ENCODE measurements around the gene DBF4B.
A peak's percentile ranks its signal among the peaks of the same experiment; 100 is the strongest.
"Not testable (repeated sequence)": the region's sequence is repeated elsewhere in the genome, so short reads cannot be mapped to it uniquely, and the experiment has no call there.

Gene DBF4B, protein sequence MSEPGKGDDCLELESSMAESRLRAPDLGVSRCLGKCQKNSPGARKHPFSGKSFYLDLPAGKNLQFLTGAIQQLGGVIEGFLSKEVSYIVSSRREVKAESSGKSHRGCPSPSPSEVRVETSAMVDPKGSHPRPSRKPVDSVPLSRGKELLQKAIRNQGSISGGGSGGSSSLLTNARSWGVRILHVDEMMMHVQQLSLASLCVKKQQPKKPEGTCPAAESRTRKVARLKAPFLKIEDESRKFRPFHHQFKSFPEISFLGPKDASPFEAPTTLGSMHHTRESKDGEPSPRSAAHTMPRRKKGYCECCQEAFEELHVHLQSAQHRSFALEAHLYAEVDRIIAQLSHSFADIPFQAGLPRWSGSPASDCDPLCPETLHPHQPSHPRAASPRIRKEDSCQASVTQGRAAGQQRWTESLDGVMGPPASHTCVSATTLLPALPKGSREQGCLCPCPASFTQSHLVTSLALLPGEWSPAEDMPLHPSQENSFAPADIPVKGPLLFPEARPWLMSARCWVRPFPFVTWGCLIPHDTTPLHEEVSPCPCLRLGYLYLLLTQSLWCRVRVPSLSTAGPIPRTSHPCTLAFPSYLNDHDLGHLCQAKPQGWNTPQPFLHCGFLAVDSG

DNA sequence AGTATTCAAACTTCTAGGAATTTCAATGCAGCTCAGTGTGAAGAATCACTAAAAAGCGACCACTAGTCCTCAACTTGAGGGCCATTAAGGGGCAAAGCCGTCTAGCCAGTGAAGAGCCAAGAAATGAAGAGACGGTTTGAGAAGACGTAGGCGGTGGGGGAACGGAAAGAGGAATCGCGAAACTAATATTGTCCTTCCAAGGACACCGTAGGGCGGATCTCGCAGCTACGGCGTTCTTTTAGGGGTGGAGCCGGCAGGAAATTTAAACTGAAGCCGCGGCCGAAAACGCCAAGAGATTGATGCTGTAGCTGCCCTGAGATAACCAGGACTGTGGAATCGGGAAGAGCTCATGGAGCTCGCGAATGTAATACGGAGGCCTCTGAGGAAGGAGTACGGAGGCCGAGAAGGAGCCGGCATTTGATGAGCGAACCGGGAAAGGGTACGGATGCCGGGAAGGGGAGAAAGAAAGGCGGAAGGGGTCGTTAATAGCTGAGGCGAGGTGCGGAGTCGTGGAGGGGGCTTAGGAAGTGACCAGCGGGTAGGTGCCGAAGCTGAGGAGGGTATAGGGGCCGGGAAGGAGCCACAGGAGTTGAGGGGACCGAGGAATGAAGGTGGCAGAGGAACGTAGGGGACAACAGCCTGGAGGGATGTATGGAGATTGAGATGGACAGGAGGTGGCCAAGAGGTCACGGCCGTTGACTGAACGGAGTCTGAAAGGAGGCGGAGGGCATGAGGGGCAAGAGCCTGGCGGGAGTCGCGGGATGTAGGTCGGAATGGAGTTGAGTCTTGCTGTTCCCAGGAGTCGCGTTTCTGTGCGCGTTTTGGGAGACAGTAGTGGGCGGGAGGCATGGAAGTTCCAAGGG lies at the start of gene DBF4B:
Gene DBF4B, plus strand, starts transcription at position 265 of the 863 bp plus-strand sequence. Its CDS starts 156 bp downstream, at position 421.
- peak; percentile 42 to 55 (median 48) for DNase-seq (ENCODE audit: low read depth in 2 of 3, low spot score in 2 of 3)

DNA sequence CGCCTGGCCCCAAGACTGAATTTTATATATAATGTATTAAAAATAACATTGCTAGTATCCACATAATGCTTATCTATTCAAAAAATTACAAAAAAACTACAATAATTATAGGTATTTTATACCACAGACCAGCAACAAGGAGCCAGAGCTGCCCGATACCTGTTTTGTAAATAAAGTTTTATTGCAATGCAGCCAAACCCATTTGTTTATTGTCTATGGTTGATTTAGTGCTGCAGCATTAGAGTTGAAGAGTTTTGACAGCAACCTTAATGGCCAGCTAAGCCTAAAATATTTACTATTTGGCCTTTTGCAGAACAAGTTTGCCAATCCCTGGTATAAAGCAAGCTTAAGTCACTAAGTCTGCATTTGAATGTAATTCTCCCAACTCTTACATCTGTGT lies 46.6 kb upstream of the DBF4B start:
- no peak for DNase-seq (ENCODE audit: low read depth in 2 of 3, low spot score in 2 of 3)

DNA sequence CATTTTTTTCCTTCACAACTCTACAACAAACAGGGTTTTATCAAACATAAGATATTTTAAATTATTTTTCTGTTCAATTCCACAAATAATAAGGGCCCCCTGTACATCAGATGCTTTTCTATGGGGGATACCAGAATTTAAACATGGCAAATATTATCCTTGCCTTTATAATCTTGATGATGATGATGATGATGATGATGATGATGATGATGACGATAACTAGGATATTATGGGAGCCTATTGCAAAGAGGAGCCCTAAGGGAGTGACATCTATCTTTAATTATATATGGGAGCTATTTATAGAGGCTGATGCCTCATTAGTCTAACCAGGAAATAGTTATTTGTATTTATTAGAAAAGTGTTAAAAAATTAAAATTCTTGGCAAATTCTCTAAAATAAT lies 45.4 kb upstream of the DBF4B start:
- DNase-seq (ENCODE audit: low read depth in 2 of 3, low spot score in 2 of 3), result no peak

DNA sequence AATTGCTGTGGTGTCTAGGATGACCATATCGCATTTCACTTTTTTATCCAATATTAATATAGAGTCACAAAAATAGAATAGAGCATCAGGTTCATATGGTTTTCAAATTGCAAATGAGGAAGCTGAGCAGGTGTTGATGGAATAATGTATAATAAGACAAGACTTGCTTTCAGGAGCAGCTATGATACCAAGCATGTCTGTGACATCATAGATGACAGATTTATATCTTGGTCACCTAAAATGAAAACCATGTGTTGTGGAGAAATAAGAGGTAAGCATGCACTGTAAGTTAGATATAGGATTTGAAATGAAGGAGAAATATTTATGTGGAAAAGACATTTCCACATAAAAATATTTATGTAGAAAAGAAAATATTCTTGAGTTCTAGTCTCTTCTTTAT lies 43.6 kb upstream of the DBF4B start:
- DNase-seq (ENCODE audit: low read depth in 2 of 3, low spot score in 2 of 3), result no peak

DNA sequence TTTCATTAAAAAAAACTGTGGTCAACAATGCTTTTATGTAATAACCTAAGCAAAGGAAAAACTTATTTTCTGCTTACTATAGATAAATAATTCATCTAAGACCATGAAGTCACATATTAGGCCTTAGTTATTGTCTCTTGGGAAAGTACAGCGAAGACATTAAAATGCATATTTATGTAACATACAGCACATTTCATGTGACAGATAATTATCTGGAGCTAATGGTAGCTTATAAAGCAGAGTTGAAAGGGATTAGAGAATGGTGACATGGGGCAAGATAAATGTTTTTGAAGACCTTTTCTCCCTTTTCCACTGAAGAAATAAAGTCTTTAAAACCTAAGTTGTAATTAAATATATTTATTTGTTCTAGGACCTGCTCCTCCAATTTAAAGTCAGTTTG lies 42.5 kb upstream of the DBF4B start:
- no peak for DNase-seq (ENCODE audit: low read depth in 2 of 3, low spot score in 2 of 3)

DNA sequence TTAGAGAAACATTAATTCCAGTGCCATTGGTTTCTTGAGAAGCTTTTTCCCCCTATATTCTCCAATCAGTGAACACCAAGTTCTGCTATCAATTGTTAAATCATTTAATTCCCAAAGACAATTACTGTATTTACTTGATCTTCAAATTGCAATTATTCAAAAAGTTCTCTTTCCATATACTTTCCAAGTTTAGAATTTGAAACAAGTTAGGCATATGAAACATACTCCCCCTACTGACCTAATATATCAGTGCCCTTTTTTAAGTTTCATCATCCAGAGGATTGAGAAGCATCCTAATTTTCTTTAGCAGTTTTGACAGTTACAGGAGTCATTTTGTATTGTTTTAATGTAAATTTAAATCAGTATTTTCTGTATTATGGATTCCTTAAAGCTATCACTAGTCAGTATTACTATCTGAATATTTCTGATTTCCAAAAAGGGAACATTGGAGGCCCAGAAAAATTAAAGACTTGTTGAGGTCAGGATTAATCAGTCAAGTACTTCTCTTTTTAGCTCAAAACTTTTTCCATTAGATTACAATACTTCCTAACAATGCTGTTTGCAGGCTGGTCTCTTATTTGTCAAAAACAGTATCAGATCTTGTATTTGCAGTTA lies 35.9 kb upstream of the DBF4B start:
- DNase-seq (ENCODE audit: low read depth in 2 of 3, low spot score in 2 of 3), result no peak

DNA sequence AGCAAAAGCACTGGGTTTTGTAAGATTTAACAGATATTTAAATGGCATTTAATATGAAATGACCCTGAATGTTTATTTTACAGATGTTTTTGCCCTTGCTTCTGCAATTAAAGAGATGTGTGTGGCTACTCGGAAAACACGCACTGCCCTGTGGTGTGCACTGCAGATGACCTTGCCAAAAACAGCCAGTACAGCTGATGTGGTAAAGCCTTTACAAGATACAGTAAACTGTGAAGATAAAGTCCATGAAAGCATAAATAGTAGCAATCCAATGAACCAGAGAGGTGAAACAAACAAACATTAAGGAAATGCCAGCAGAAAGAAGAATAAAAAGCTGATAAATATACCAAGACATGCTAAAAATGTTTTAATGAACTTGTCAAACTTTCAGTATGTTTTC lies 34.6 kb upstream of the DBF4B start:
- no peak for DNase-seq (ENCODE audit: low read depth in 2 of 3, low spot score in 2 of 3)

DNA sequence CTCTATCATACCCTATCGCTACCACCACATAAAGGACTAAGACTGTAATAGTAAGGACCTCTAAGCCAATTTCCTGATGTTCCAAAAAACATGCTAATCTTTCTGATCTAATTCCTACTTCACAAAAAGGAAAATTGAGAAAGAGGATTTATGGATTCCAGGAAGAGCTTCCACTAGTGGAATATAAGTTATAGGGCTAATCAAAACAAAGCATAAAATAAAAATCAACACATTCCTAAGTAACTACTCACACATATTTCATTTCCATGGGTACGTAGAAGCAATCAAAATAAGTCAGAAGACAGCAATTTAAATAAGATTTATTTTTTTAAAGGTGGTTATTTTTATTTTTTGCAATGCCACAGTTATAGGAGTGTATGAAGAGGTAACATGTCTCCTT lies 31.3 kb upstream of the DBF4B start:
- DNase-seq (ENCODE audit: low read depth in 2 of 3, low spot score in 2 of 3), result no peak

DNA sequence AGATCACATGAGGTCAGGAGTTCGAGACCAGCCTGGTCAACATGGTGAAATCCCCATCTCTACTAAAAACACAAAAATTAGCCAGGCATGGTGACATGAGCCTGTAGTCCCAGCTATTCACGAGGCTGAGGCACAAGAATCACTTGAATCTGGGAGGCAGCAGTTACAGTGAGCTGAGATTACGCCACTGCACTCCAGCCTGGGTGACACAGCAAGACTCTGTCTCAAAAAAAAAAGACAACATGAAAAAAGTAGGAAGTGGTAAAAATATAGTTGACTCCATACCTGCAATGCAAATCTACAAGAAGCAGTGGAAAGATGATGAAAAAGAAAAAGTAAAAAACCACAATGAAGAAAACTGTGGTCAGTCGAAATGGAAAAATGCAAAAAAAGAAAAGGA lies 25.2 kb upstream of the DBF4B start:
- not testable (repeated sequence) for DNase-seq (ENCODE audit: low read depth in 2 of 3, low spot score in 2 of 3)

DNA sequence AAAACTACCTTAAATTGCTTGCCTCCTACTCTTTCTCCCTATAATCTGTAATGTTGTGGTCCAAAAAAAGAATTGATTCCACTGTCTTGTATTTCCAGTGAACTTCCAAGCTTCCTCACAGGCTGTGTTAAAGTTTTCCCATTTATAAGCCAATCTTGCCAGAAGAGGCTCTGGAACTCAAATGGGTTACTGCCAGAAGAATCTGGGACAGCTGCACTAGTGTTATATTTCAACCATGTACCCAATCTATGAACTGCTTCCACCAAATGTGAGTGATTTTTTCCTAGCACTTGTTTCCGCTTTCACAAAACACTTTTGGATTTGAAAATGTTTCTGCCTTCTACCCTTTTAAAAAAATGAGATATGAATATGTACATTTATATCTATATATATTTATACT lies 20.7 kb upstream of the DBF4B start:
- DNase-seq (ENCODE audit: low read depth in 2 of 3, low spot score in 2 of 3), result no peak

DNA sequence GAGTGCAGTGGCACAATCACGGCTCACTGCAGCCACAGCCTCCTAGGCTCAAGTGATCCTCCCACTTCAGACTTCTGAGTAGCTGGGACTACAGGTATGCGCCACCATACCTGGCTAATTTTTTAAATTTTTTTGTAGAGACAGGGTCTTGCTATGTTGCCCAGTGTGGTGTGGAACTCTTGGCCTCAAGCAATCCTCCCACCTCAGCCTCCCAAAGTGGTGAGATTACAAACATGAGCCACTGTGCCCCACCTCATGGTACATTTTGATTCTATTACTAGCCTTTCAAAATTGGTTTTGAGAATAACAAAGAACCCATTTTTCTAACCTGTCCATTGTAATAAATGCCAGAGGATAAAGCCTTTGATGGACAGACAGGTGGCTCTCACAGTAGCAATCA lies 20.3 kb upstream of the DBF4B start:
- no peak for DNase-seq (ENCODE audit: low read depth in 2 of 3, low spot score in 2 of 3)

DNA sequence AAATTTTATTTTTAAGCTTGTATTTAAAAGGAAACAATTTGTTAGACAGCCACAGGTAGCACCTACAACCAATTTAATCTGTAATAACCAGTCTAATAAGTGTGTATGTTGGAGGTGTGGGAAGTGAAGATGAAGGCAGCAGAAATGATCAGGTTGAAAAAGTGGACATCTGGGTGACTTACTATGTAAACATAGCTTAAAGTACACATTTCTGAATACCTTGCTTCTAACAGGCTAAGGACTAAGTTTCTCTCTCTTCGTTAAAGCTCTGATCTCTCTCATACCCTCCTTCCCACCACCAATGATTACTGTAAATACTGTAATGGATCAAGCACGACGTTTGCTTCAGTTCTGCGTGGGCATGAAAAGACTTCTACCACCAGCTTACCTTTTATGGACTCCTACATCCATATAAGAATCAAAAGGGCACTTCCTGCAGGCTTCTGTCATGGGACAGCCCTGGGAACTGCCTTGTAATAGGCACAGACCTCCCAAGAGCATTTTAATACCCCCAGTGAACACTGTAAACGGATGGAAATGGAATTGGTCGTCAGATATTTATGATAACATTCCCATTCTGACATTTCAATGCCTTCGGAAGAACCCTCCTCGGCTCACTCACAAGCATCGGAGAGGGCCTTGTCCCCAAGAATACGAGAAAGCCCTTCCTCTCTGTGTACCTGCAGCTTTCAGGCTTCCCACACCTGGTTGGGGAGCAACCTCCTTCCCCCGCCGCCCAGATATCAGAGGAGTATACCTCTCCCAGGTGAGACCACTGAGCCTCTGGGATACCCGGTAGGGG lies 19.6 kb upstream of the DBF4B start:
- DNase-seq (ENCODE audit: low read depth in 2 of 3, low spot score in 2 of 3), result peak in 1 of 3 experiments; percentile 10

DNA sequence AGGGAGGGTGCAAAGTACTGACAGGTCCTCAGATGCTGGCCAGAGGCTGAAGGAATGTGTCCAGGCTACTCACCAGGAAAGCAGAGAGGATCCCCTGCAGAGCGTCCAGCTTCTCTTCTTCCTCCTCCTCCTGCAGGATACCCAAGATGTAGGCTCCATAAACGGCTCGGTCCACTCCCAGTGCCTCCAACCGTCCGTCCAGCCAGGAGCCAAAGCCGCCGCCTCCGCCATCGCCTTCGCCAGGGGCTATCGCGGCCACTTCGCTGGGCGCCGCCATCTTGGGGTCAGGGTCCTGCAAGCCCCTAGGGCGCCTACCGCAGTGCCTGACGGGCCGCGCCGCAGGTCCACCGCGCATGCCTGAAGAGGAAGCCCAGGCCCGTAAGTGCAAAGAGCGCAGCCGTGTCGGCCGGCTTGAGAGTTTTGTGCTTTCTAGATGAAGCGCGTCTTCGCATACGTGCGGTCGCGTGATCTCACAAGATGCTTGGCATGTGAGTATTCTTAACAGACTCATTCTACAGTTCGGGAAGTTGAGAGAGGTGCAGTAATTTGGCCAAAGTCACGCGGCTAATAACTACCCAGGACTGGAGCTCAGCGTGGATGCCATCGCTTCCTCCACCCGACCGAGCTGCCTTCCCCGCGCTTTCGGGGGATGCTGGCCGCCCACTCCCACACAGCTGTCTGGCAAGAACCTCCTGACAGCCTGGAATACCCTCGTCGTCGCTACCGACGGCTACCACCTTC lies 18.8 kb upstream of the DBF4B start, which contains the start of gene CCDC43:
Gene CCDC43, minus strand, starts transcription at position 300 of the 741 bp plus-strand sequence. Its CDS starts 23 bp downstream, at position 277.
- DNase-seq (ENCODE audit: low read depth in 2 of 3, low spot score in 2 of 3), result peak; percentile 79 to 82 (median 82)

DNA sequence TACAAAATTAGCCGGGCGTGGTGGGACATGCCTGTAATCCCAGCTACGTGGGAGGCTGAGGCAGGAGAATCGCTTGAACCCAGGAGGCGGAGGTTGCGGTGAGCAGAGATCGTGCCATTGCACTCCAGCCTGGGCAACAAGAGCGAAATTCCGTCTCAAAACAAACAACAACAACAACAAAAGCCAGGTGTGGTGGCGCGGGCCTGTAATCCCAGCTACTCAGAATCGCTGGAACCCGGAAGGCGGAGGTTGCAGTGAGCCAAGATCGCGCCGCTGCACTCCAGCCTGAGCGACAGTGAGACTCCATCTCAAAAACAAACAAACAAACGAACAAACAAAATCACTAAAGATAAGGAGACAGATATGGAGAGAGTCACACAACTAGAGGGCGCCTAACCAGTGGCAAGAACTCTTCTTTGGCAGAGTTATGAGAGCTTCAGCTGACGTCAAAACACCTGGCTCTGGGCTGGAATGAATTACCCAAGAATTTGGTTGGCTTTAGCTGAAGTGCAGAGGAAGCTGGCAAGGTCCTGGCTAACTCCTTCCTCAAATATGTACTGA lies 17.6 kb upstream of the DBF4B start:
- not testable (repeated sequence) for DNase-seq (ENCODE audit: low read depth in 2 of 3, low spot score in 2 of 3)

DNA sequence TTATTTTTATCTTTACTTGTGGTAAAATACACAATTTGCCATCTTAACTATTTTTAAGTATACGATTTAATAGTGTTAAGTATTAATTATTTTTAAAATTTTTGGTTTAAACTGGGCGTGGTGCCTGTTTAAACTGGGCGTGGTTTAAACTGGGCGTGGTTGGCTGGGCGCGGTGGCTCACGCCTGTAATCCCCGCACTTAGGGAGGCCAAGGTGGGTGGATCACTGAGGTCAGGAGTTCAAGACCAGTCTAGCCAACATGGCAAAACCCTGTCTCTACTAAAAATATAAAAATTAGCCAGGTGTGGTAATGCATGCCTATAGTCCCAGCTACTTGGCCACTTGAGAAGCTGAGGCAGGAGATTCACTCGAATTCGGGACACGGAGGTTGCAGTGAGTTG lies 14.9 kb upstream of the DBF4B start:
- no peak for DNase-seq (ENCODE audit: low read depth in 2 of 3, low spot score in 2 of 3)

DNA sequence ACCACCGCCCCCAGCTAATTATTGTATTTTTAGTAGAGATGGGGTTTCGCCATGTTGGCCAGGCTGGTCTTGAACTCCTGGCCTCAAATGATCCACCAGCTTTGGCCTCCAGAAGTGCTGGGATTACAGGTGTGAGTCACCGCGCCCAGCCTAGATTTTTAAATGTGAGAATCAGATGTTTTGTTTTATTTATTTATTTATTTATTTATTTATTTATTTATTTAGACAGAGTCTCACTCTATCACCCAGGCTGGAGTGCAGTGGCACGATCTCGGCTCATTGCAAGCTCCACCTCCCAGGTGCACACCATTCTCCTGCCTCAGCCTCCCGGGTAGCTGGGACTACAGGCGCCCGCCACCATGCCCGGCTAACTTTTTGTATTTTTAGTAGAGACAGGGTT lies 8.2 kb upstream of the DBF4B start:
- not testable (repeated sequence) for DNase-seq (ENCODE audit: low read depth in 2 of 3, low spot score in 2 of 3)

DNA sequence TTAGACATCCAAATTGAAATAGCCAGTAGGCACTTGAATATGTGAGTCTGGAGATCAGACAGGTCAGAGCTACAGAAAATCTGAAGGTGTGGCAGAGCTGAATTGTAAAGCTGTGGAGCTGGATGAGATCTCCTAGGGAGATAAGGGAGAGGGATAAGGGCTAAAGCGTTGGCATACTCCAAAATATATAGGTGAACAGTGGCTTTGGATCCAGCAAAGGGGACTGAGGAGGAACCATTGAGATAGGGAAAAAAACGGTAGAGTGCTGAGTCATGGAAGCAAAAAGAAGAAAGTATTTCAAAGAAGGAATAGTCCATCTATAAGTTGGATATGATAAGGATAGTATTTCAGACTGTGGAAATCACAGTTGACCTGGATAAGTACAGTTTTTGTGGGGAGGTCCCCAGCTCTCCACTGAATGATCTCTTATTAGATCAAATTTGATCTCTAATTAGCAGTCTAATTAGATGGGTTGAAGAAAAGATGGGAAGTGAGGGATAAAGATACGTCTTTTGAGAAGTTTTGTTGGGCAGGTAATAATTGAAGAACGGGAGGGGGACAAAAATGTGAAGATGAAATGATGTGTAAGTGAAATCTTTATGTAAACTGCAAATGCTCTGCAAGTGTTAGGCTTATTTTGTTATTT lies 587 bp upstream of the DBF4B start:
- DNase-seq (ENCODE audit: low read depth in 2 of 3, low spot score in 2 of 3), result no peak

DNA sequence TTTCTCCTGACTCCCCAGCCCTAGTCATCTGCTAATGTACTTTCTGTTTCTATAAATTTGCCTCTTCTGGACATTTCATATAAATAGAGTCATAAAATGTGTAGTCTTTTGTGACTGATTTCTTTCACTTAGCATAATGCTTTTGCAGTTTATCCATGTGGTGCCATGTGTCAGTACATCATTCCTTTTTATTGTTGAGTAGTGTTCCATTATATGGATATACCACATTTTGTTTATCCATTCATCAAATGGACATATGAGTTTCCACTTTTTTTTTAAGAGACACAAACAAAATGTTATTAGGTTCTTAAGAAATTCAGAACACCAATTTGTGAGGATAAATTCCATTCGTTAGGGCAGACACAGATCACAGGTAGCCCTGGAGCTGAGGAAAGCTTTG lies 11.0 kb downstream of the DBF4B start:
- DNase-seq (ENCODE audit: low read depth in 2 of 3, low spot score in 2 of 3), result no peak

DNA sequence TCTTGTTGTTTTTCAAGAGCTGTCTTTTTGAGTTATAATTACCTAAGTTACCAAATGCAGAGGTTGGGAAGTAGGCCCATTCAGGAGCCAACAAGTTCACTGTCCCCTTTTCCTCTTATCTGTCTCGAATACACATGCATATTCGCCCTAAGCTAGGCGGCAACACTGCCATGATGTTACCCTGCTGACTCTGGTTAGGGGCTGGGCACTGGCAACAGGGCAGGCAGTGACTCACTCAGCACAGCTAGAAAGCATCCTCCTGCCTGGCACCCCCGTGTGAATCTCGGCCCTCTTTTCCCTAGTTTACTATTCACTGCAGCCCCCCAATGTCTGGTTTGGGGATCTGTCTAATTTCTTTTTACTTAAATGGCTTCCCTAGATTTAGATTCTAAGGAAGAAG lies 13.8 kb downstream of the DBF4B start:
- no peak for DNase-seq (ENCODE audit: low read depth in 2 of 3, low spot score in 2 of 3)

All from activated CD8-positive, alpha-beta memory T cell treated with anti-CD3 and anti-CD28 coated beads for 48 hours (primary cell).